GM19238 (cell line): ENCODE data around the gene PRDX4.
"Not testable (repeated sequence)": the region's sequence is repeated elsewhere in the genome, so short reads cannot be mapped to it uniquely, and the experiment has no call there.

Experiments used
- DNase-seq: peaks from one replicate; pipeline ENCODE4 v3.0.0; 2011; ENCODE audit warnings: low spot score; ENCODE audit not compliant: insufficient read length

PRDX4 gene

GRCh38 chrX:23667239-23668177 lies at the start of gene PRDX4:
TSS of gene PRDX4 (plus strand) at chrX:23667493. CDS start at chrX:23667571, 78 bp downstream.
- peak; percentile 47 for DNase-seq

- no peak for DNase-seq
Measured at GRCh38 chrX:23621621-23622265, 45.5 kb upstream of the PRDX4 start.

- no peak for DNase-seq
Measured at GRCh38 chrX:23623797-23624196, 43.5 kb upstream of the PRDX4 start.

GRCh38 chrX:23626651-23627050 lies 40.6 kb upstream of the PRDX4 start:
- DNase-seq = no peak

- no peak for DNase-seq
Measured at GRCh38 chrX:23628131-23628530, 39.2 kb upstream of the PRDX4 start.

- DNase-seq = no peak
Measured at GRCh38 chrX:23631136-23631535, 36.2 kb upstream of the PRDX4 start.

GRCh38 chrX:23633834-23634580 lies 33.3 kb upstream of the PRDX4 start:
- no peak for DNase-seq

- DNase-seq = no peak
Measured at GRCh38 chrX:23637187-23637586, 30.1 kb upstream of the PRDX4 start.

GRCh38 chrX:23643020-23643419 lies 24.3 kb upstream of the PRDX4 start:
- DNase-seq = no peak

- DNase-seq = no peak
Measured at GRCh38 chrX:23644744-23645143, 22.5 kb upstream of the PRDX4 start.

- no peak for DNase-seq
Measured at GRCh38 chrX:23656091-23656490, 11.2 kb upstream of the PRDX4 start.

GRCh38 chrX:23656684-23657083 lies 10.6 kb upstream of the PRDX4 start:
- no peak for DNase-seq

- no peak for DNase-seq
Measured at GRCh38 chrX:23659339-23659738, 8.0 kb upstream of the PRDX4 start.

- DNase-seq = not testable (repeated sequence)
Measured at GRCh38 chrX:23660083-23660765, 7.1 kb upstream of the PRDX4 start.

GRCh38 chrX:23660766-23661132 lies 6.5 kb upstream of the PRDX4 start:
- DNase-seq = no peak

GRCh38 chrX:23661671-23662070 lies 5.6 kb upstream of the PRDX4 start:
- DNase-seq = no peak

GRCh38 chrX:23662187-23662586 lies 5.1 kb upstream of the PRDX4 start:
- DNase-seq = no peak

- DNase-seq = no peak
Measured at GRCh38 chrX:23662853-23663252, 4.4 kb upstream of the PRDX4 start.

- DNase-seq = no peak
Measured at GRCh38 chrX:23664496-23664895, 2.8 kb upstream of the PRDX4 start.

GRCh38 chrX:23666282-23666681 lies 1.0 kb upstream of the PRDX4 start:
- no peak for DNase-seq

- DNase-seq = no peak
Measured at GRCh38 chrX:23668335-23668734, 1.0 kb downstream of the PRDX4 start.
